ENCODE results near the gene TCHP.
"Not testable (repeated sequence)": the region's sequence is repeated elsewhere in the genome, so short reads cannot be mapped to it uniquely, and the experiment has no call there.

The TCHP gene

GRCh38 chr12:109880043-109880931 lies 19.8 kb upstream of the TCHP start, which contains the start of gene GLTP:
Gene GLTP, minus strand, starts transcription at chr12:109880541. Its CDS starts 167 bp downstream, at chr12:109880374.
- peak; percentile 91 for DNase-seq

DNA sequence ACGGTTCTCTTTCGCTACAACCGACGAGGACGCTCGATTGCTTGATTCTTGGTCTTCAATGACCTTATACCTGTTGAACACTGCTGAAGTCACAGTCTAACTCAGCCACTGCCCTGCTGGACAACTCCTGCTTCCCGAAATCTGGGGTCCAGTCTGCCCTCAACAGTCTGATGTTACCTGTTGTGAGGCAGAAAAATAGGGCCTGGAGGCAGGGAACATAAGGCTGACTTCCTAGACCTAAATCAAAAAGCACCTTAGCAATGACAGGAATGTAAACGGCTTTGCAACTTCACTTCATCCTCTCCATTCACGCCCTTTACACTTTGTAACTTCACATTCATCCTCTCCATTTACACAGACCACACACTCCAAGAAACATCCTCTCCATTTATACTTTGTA lies 19.1 kb upstream of the TCHP start:
- DNase-seq = no peak

GRCh38 chr12:109881752-109882151 lies 18.3 kb upstream of the TCHP start:
- no peak for DNase-seq

- DNase-seq = no peak
Observed at GRCh38 chr12:109883461-109883860, 16.6 kb upstream of the TCHP start.

DNA sequence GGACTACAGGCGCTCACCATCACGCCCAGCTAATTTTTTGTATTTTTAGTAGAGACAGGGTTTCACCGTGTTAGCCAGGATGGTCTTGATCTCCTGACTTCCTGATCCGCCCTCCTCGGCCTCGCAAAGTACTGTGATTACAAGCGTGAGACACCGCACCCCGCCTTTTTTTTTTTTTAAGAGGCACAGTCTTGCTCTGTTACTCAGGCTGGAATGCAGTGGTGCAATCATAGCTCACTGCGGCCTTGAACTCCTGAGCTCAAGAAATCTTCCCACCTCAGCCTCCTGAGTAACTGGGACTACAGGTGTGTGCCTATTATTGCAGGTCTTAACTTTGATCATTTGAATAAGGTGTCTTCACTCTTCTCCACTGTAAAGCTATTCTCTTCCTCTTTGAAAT lies 14.5 kb upstream of the TCHP start:
- no peak for DNase-seq

- DNase-seq = no peak
Observed at GRCh38 chr12:109888179-109889020, 11.7 kb upstream of the TCHP start.

DNA sequence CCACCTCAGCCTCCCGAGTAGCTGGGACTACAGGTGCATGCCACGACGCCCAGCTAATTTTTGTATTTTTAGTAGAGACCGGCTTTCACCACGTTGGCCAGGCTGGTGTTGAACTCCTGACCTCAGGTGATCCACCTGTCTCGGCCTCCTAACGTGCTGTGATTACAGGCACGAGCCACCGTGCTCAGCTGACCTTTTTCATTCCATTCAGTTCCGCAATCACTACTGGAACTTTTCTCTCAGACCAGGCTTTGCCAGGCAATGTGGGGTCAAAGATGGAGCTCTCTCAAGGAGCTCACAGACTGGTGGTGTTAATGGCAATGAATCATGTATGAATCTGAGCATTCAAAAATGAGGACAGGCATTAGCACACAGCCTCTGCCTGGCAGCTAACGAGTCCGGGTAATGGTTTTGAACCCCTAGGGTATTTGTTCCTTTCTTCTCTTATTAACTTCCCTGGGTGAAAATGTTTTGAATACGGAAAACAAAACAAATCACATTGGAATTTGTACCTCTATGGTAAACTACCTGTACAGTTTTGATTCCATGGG lies 9.4 kb upstream of the TCHP start:
- peak in 1 of 2 experiments; percentile 13 for DNase-seq

DNA sequence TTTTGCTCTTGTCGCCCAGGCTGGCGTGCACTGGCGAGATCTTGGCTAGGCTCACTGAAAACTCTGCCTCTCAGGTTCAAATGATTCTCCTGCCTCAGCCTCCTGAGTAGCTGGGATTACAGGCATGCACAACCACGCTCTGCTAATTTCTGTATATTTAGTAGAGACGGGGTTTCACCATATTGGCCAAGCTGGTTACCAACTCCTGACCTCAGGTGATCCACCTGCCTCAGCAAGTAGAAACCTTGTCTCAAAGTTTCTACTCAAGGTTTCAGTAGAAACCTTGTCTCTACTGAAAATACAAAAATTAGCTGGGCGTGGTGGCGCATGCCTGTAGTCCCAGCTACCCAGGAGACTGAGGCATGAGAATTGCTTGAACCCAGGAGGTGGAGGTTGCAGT lies 8.3 kb upstream of the TCHP start:
- DNase-seq = not testable (repeated sequence)

DNA sequence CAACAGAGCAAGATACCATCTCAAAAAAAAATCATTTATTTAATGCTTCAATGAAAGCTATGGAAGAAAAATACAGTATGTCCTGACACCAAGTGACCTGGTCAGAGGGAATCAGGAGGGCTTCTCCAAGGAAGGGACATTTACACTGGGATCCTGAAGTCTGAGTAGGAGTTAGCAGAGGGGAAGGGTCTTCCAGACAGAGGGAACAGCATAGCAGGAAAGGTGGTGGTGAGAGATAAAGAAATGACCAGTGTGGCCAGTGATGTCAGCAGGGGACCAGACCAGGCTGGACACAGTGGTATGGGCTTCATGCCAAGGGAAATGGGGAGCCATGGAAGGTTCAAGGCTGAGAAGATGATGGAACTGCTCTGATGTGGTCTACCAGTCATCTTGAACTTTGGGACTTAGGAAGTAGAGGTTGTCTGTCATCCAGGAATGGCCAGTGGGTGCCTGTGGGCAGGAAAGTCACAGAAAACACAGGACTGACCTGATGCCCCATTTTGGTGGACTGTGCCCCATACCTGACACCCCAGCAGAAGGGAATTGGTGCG lies 7.8 kb upstream of the TCHP start:
- DNase-seq = no peak

- no peak for DNase-seq
Observed at GRCh38 chr12:109892748-109893147, 7.3 kb upstream of the TCHP start.

DNA sequence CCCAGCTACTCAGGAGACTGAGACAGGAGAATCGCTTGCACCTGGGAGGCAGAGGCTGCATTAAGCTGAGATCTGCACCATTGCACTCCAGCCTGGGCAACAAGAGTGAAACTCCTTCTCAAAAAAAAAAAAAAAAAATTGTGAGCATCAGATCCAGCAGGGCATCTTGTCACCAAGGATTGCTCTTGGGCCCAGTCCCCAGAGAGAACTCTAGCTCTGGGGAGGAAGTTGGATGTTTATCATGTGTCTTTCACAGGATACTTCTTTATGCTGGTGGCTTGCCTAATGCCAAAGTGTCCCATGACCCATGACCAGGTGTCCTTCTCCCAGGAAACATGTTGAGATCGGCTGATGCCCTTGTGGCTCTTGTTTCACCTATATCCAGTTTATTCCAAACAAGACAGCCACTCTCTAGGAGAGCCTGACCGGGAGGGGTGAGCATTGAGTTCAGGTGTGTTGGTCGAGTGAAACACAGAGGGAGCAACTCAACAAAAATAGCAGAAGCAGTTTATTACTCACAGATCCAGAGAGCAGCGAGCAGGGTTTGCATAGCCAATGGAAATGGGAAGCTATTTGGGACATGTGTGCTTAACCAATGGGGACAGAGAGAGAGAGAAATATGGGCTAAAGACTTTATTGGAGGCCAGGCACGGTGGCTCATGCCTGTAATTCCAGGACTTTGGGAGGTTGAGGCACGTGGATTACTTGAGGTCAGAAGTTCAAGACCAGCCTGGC lies 6.6 kb upstream of the TCHP start:
- no peak for DNase-seq

DNA sequence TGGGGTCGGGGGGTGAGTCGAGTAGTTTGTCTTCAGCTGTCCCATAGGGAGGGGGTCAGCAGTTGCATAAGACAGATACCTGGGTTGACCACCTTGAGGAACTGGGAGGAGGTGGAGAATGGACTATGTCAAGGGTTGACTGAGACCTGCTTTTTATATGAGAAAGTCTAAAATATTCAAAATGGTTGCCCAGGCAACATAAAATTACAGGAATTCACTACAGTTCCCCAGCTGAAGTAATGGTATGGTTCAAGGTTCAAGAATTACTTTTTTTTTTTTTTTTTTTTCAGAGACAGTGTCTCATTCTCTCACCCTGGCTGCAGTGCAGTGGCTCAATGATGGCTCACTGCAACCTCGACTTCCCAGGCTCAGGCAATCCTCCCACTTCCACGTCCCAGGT lies 5.1 kb upstream of the TCHP start:
- no peak for DNase-seq

- DNase-seq = no peak
Observed at GRCh38 chr12:109896188-109896587, 3.9 kb upstream of the TCHP start.

DNA sequence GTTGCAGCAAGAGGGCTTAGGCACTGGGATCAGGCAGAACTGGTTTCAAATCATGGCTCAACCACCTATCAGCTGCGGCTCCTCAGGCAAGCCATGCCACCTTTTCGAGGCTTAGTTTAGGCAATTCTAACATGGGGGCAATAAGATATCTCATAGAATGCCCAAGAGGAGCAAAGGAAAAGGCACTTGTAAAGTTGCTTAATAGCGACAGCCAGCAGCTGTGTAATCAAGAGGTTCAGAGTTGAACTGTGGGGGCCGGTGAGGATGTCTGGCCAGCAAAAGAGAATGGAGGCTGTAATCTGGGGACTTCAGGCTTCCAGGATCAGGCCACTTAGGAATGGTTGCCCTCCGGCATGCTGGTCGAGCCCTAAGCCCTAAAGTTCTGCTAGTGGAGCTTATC lies 3.0 kb upstream of the TCHP start:
- no peak for DNase-seq

GRCh38 chr12:109899345-109899744 lies 729 bp upstream of the TCHP start:
- DNase-seq = not testable (repeated sequence)

DNA sequence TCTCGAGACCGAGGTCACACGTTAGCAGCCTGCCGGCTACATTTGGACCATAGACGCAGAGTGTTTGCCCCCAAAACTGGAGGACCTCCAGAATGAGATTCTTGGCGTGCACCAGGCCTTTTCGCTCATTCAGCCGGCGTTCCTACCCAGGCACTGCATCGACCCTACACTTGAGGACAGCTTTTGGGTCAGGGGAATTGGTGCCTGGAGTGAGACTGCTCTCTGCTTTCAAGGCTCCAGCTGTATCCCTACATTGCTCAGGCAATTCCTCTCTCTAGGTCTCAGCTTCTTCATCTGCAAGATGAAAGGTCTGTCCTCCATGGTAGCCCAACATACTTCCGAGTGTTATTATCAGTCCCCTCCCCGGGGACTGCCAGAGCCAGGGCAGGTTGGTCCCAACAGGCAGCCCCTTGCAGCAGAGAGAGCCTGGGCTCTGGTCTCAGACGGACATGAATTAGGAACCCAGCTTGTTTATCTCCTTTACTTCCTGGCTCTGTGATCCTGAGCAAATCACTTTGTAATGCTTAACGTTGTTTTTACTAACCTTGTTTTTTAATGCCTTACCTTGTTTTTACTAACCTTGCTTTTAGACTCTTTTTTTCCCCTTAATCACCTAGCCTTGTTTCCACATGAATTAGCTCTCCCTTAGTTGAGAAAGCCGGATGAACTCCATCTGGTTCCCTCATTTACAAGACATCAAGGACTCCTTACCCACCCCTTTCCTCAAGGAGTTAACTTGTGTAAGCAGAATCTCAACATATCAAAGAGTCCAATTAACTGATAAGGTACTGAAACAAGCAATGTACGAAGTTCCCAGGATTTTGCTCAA lies 892 bp downstream of the TCHP start:
- DNase-seq = peak in 1 of 2 experiments; percentile 34

DNA sequence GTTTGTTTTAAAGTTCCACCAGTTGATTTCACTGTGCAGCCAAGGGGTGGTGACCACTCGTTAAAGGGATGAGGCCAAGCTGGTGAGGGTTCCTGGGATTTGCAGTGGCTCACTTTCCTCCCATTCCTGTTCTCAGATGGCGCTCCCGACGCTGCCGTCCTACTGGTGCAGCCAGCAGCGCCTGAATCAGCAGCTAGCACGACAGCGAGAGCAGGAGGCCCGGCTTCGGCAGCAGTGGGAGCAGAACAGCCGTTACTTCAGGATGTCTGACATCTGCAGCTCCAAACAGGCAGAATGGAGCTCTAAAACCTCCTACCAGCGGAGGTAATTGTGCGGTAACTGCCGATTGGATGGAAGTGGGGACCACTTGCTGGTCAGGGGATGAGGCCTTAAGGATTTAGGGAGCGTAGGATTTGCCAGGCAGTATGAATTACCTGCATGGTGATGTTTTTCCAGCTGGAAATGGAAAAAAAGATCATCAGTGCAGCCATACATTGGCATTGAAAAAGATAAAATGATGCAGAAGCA lies 2.9 kb downstream of the TCHP start:
- no peak for DNase-seq

GRCh38 chr12:109905301-109905700 lies 5.2 kb downstream of the TCHP start:
- DNase-seq = no peak

- no peak for DNase-seq
Observed at GRCh38 chr12:109910254-109910968, 10.3 kb downstream of the TCHP start.

DNA sequence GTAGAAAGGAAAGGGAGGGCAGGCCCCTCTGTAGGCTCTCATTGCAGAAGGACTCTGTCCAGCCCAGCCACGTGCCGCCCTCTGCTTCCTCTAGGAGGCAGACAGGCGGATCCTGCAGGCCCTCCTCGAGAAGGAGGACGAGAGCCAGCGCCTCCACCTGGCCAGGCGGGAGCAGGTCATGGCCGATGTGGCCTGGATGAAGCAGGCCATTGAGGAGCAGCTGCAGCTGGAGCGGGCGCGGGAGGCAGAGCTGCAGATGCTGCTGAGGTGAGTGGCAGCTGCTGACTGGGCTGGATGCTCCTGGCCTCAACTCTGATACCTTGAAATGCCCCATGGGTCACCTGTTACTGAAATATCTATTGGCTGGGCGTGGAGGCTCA lies 10.9 kb downstream of the TCHP start:
- no peak for DNase-seq

DNA sequence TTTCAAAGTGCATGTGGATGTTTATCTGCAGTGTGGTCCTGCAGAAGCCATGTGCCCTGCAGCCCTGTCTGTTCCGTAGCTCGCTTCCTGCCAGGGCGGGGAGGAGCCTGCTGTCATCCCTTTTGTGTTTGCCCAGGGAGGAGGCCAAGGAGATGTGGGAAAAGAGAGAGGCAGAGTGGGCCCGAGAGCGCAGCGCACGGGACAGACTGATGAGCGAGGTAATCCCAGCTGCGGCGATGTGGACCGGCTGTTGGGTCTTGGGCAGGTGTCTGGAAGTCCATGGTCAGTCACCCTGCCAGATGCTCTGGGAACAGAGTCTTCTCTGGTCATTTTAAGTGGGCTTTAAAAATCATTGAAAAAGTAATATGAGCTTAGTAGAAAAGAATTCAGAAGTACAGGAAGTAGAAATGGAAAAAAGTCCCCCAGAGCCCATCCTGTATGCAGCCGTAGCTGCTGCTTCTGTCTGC lies 12.8 kb downstream of the TCHP start:
- no peak for DNase-seq

Data from NCI-H2081 (cell line).